Sigmoid colon (tissue), 4 donors: ENCODE data around the gene NLRC5.

Source experiments
- EP300 ChIP-seq, 4 donors: sonication (generic); formaldehyde crosslinking; IDR thresholded peaks; one replicate each; pipeline ENCODE4 v1.6.1; 2017; ENCODE audit warnings: antibody characterized with exemption in 4 of 4
- POLR2A ChIP-seq, 2 donors: fragments of 450-650 bp; IDR thresholded peaks; one replicate each; pipeline ENCODE4 v1.6.1; 2016; ENCODE audit warnings: antibody characterized with exemption in 2 of 2, mild to moderate bottlenecking in 2 of 2, moderate library complexity in 2 of 2
- POLR2AphosphoS5 ChIP-seq, 4 donors: sonication (generic); formaldehyde crosslinking; IDR thresholded peaks; one replicate each; pipeline ENCODE4 v1.6.1; 2017; ENCODE audit warnings: antibody characterized with exemption in 4 of 4
- TF ChIP-seq, protein P1 (sequence below), 4 experiments: fragments of 450-650 bp in 3 of 4; fragments of 200-600 bp in 1 of 4; IDR thresholded peaks; one replicate each; pipeline ENCODE4 v1.5.1; 2016 to 2019; ENCODE audit warnings: antibody characterized with exemption in 4 of 4, mild to moderate bottlenecking in 3 of 4, moderate library complexity in 2 of 4

DNA sequence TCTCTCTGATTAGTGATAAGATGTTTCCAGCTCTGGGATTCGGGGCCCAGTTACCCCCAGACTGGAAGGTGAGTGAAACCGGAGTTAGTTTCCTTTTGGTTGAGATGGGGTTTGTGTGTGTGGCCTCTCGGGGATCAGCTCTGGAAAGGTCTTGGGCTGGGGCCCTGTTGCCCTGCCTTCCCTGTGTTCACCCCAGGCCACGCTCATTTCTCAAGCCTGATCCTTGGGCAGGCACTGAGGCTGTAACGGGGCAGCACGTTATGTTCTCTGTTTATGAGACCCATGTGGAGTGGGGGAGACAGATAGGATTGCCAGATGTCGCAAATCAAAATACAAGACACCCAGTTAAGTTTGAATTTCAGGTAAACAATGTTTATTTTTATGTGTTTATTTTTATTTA, 138.5 kb downstream of the NLRC5 start:
- TF ChIP-seq POLR2A (IDR thresholded peaks at IDR 0.05) (no peak), POLR2AphosphoS5 (IDR thresholded peaks at IDR 0.05) (no peak), EP300 (IDR thresholded peaks at IDR 0.05) (no peak)
- TF ChIP-seq, protein P1, sequence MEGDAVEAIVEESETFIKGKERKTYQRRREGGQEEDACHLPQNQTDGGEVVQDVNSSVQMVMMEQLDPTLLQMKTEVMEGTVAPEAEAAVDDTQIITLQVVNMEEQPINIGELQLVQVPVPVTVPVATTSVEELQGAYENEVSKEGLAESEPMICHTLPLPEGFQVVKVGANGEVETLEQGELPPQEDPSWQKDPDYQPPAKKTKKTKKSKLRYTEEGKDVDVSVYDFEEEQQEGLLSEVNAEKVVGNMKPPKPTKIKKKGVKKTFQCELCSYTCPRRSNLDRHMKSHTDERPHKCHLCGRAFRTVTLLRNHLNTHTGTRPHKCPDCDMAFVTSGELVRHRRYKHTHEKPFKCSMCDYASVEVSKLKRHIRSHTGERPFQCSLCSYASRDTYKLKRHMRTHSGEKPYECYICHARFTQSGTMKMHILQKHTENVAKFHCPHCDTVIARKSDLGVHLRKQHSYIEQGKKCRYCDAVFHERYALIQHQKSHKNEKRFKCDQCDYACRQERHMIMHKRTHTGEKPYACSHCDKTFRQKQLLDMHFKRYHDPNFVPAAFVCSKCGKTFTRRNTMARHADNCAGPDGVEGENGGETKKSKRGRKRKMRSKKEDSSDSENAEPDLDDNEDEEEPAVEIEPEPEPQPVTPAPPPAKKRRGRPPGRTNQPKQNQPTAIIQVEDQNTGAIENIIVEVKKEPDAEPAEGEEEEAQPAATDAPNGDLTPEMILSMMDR (IDR thresholded peaks at IDR 0.05) = no peak
